GM18507 (cell line): ENCODE measurements around the gene ZBTB44.

Experiments used
- DNase-seq: peaks from one replicate; pipeline ENCODE4 v3.0.0; 2011; ENCODE audit warnings: low read depth; ENCODE audit not compliant: insufficient read length; ENCODE audit errors: extremely low spot score
- FAIRE-seq: peaks from 2 replicates; lab custom pipeline; 2011; peaks lifted over from hg19 to GRCh38; lab: Jason Lieb, UNC

The ZBTB44 gene

GRCh38 chr11:130217133-130218031 is 97.3 kb downstream of the ZBTB44 start:
- no peak for DNase-seq
- no peak for FAIRE-seq

GRCh38 chr11:130216591-130217132 is 98.1 kb downstream of the ZBTB44 start:
- DNase-seq = no peak

GRCh38 chr11:130216221-130216550 is 98.5 kb downstream of the ZBTB44 start:
- DNase-seq (no peak), FAIRE-seq (no peak)

More at GRCh38 chr11:130216591-130217132, 98.1 kb downstream of the ZBTB44 start:
- FAIRE-seq = no peak

- no peak for DNase-seq
These were observed 99.0 kb downstream of the ZBTB44 start for GRCh38 chr11:130215531-130216220.

GRCh38 chr11:130214861-130215530 is 99.7 kb downstream of the ZBTB44 start:
- FAIRE-seq = no peak
- DNase-seq = no peak

More at GRCh38 chr11:130215531-130216220, 99.0 kb downstream of the ZBTB44 start:
- FAIRE-seq = no peak

- FAIRE-seq (no peak), DNase-seq (no peak)
These were observed 100.8 kb downstream of the ZBTB44 start for GRCh38 chr11:130213979-130214281.

GRCh38 chr11:130213143-130213978 is 101.4 kb downstream of the ZBTB44 start:
- peak; percentile 71 for FAIRE-seq
- DNase-seq = peak; percentile 69

- FAIRE-seq = no peak
- no peak for DNase-seq
These were observed 102.2 kb downstream of the ZBTB44 start for GRCh38 chr11:130212431-130212961.

- DNase-seq (no peak), FAIRE-seq (no peak)
These were observed 102.8 kb downstream of the ZBTB44 start for GRCh38 chr11:130211781-130212401.

- DNase-seq (no peak), FAIRE-seq (no peak)
These were observed 103.6 kb downstream of the ZBTB44 start for GRCh38 chr11:130211144-130211543.

GRCh38 chr11:130209954-130210854 is 104.5 kb downstream of the ZBTB44 start:
- FAIRE-seq (no peak), DNase-seq (no peak)

GRCh38 chr11:130209128-130209932 is 105.4 kb downstream of the ZBTB44 start:
- DNase-seq = no peak
- FAIRE-seq = no peak

- FAIRE-seq (no peak), DNase-seq (no peak)
These were observed 106.2 kb downstream of the ZBTB44 start for GRCh38 chr11:130208241-130209127.

GRCh38 chr11:130206141-130206540 is 108.6 kb downstream of the ZBTB44 start:
- FAIRE-seq (no peak), DNase-seq (no peak)

- no peak for FAIRE-seq
- DNase-seq = no peak
These were observed 110.0 kb downstream of the ZBTB44 start for GRCh38 chr11:130204703-130205095.
